ENCODE data around the gene IL36B. TPM values are rescaled to one million over a fixed set of nuclear protein-coding genes. Genes with fewer than 3 reads are reported as not detected.

Gene IL36B
- total and polyA plus RNA-seq, 2 donors (not counting 1 experiment from before 2014, with no cell fraction given) = not detected

- Histone ChIP-seq H3K9me3 (ENCODE audit: control extremely low read depth in 1 of 3, control insufficient read depth in 2 of 3, insufficient read depth in 1 of 3, low read length in 2 of 3) (peaks cover 0 to 12% (median 0%) of the 10 kb centered on the region in 3 donors), H3K4me1 (ENCODE audit: control insufficient read depth in 2 of 2, insufficient read depth in 2 of 2, low read length in 2 of 2) (no peaks in the 10 kb centered on the region), H3K4me2 (replicated peaks; ENCODE audit: low read depth, low read length, poor library complexity, severe bottlenecking) (no peak overlapping the region), H4K20me1 (ENCODE audit: control insufficient read depth, insufficient read depth, low read length, poor library complexity, severe bottlenecking) (no peaks in the 10 kb centered on the region), H3K9ac (ENCODE audit: low read length) (no peak overlapping the region), H3K27me3 (replicated peaks in 1 of 4; ENCODE audit: control extremely low read depth in 1 of 4, control insufficient read depth in 3 of 4, insufficient read depth in 4 of 4, low read length in 3 of 4) (peaks cover 0 to 9% (median 4%) of the 10 kb centered on the region in 4 experiments), H3K27ac (ENCODE audit: low read length in 2 of 2) (no peak overlapping the region), H3K36me3 (replicated peaks in 1 of 2; ENCODE audit: control extremely low read depth in 1 of 2, control insufficient read depth in 1 of 2, extremely low read depth in 1 of 2, insufficient read depth in 2 of 2, low read length in 1 of 2) (no peaks in the 10 kb centered on the region), H2AFZ (ENCODE audit: insufficient read depth, low read depth, low read length, poor library complexity, severe bottlenecking) (no peak overlapping the region), H3K4me3 (ENCODE audit: control extremely low read depth in 1 of 5, extremely low read depth in 1 of 5, insufficient read depth in 1 of 5, low read depth in 2 of 5, low read length in 4 of 5) (no peak overlapping the region), H3K79me2 (ENCODE audit: control insufficient read depth, insufficient read depth, low read length) (no peaks in the 10 kb centered on the region)
- WGBS (ENCODE audit: insufficient coverage) = no CpG with 5 or more reads among the region's 5 CpGs
- no peak overlapping the region for H3K27ac Mint-ChIP-seq
- H3K9me3 Mint-ChIP-seq (ENCODE audit: insufficient read depth) = no peaks in the 10 kb centered on the region
- peaks cover 42% of the 10 kb centered on the region for H3K27me3 Mint-ChIP-seq
- intact Hi-C loops (cut with micrococcal nuclease) = no loop called here
- no peak overlapping the region for H3K4me3 Mint-ChIP-seq
- POLR2A ChIA-PET = no interaction called here
- CTCF ChIA-PET = no interaction called here
- ATAC-seq (ENCODE audit: low read depth) = no peak
- TF ChIP-seq CTCF (IDR thresholded peaks at IDR 0.05) (no peak), EZH2 (IDR thresholded peaks at IDR 0.05; ENCODE audit: borderline replicate concordance, insufficient read depth, low read depth, low read length, poor library complexity, severe bottlenecking) (no peak)
- no peak for DNase-seq
- no peaks in the 10 kb centered on the region for H3K4me1 Mint-ChIP-seq
Observed at GRCh38 chr2:113046465-113046864, 6.2 kb downstream of the IL36B start.

- intact Hi-C loops (cut with micrococcal nuclease) = no loop called here
- Mint-ChIP-seq H3K4me3 (no peak overlapping the region), H3K27me3 (peaks cover 38% of the 10 kb centered on the region), H3K27ac (no peak overlapping the region), H3K9me3 (ENCODE audit: insufficient read depth) (no peaks in the 10 kb centered on the region), H3K4me1 (no peaks in the 10 kb centered on the region)
- ChIA-PET CTCF (no interaction called here), POLR2A (no interaction called here)
- TF ChIP-seq EZH2 (IDR thresholded peaks at IDR 0.05; ENCODE audit: borderline replicate concordance, insufficient read depth, low read depth, low read length, poor library complexity, severe bottlenecking) (no peak), CTCF (IDR thresholded peaks at IDR 0.05) (no peak)
- Histone ChIP-seq H3K9ac (ENCODE audit: low read length) (no peak overlapping the region), H3K4me3 (ENCODE audit: control extremely low read depth in 1 of 5, extremely low read depth in 1 of 5, insufficient read depth in 1 of 5, low read depth in 2 of 5, low read length in 4 of 5) (no peak overlapping the region), H2AFZ (ENCODE audit: insufficient read depth, low read depth, low read length, poor library complexity, severe bottlenecking) (no peak overlapping the region), H3K27me3 (replicated peaks in 1 of 4; ENCODE audit: control extremely low read depth in 1 of 4, control insufficient read depth in 3 of 4, insufficient read depth in 4 of 4, low read length in 3 of 4) (peaks cover 0 to 4% (median under 1%) of the 10 kb centered on the region in 4 experiments), H3K4me1 (ENCODE audit: control insufficient read depth in 2 of 2, insufficient read depth in 2 of 2, low read length in 2 of 2) (no peaks in the 10 kb centered on the region), H3K27ac (ENCODE audit: low read length in 2 of 2) (no peak overlapping the region), H4K20me1 (ENCODE audit: control insufficient read depth, insufficient read depth, low read length, poor library complexity, severe bottlenecking) (no peaks in the 10 kb centered on the region), H3K4me2 (replicated peaks; ENCODE audit: low read depth, low read length, poor library complexity, severe bottlenecking) (no peak overlapping the region), H3K79me2 (ENCODE audit: control insufficient read depth, insufficient read depth, low read length) (no peaks in the 10 kb centered on the region), H3K9me3 (ENCODE audit: control extremely low read depth in 1 of 3, control insufficient read depth in 2 of 3, insufficient read depth in 1 of 3, low read length in 2 of 3) (peaks cover 0 to 2% (median 0%) of the 10 kb centered on the region in 3 donors), H3K36me3 (replicated peaks in 1 of 2; ENCODE audit: control extremely low read depth in 1 of 2, control insufficient read depth in 1 of 2, extremely low read depth in 1 of 2, insufficient read depth in 2 of 2, low read length in 1 of 2) (no peaks in the 10 kb centered on the region)
- 76% methylated on average over 4 of the region's 5 CpGs for WGBS (ENCODE audit: insufficient coverage)
- DNase-seq (no peak), ATAC-seq (ENCODE audit: low read depth) (no peak)
Observed at GRCh38 chr2:113041871-113042270, 10.8 kb downstream of the IL36B start.
